Measurements from ENCODE around the gene RNF8. TPM values are rescaled to one million over a fixed set of nuclear protein-coding genes. Genes with fewer than 3 reads are reported as not detected.

Gene RNF8
- total and polyA plus RNA-seq, 9 of the 15 experiments (the other 6 are each of a cell fraction or from before 2014, with no cell fraction given) = 10.6 to 47.0 (median 37.5) TPM

GRCh38 chr6:37426945-37427510 is 73.2 kb downstream of the RNF8 start (continued):
- TF ChIP-seq ZNF740 (CRISPR knock-in tag; IDR thresholded peaks at IDR 0.05) = no peak
- peak in 1 of 2 experiments; percentile 79; a peak in 2 of 4 replicates for TF ChIP-seq ZNF740 (tag; IDR thresholded peaks at IDR 0.05)
- no peak for TF ChIP-seq ZNF239 (CRISPR knock-in tag; IDR thresholded peaks at IDR 0.05)
- no peak for TF ChIP-seq UBTF (IDR thresholded peaks at IDR 0.05; ENCODE audit: borderline replicate concordance in 1 of 2, low read depth in 2 of 2, low read length in 2 of 2)
- 0 out of 2 replicates have a peak, but pooled peaks have one; percentile 73 for TF ChIP-seq ZNF830 (CRISPR knock-in tag; IDR thresholded peaks at IDR 0.05)
- 0 out of 2 replicates have a peak, but pooled peaks have one; percentile 10 for TF ChIP-seq PHF8 (IDR thresholded peaks at IDR 0.05; ENCODE audit: borderline replicate concordance, low read length)
- no peak for TF ChIP-seq FUS (optimal IDR thresholded peaks at IDR 0.05; ENCODE audit: low read depth, low read length)
- TF ChIP-seq SIN3A (IDR thresholded peaks at IDR 0.05; ENCODE audit: borderline replicate concordance in 2 of 2, control insufficient read depth in 1 of 2, low read depth in 2 of 2, low read length in 2 of 2) = 0 out of 4 replicates have a peak, but pooled peaks of 1 of the 2 experiments have one; percentile 60
- TF ChIP-seq AFF1 (IDR thresholded peaks at IDR 0.05; ENCODE audit: low read depth in 1 of 2, partially characterized antibody in 2 of 2) = peak in 1 of 2 experiments; percentile 56
- no peak; the same call in 1 of the 2 replicates for TF ChIP-seq EHMT2 (IDR thresholded peaks at IDR 0.05)
- no peak for TF ChIP-seq NFATC3 (IDR thresholded peaks at IDR 0.05)
- no peak for TF ChIP-seq ZNF699 (CRISPR knock-in tag; IDR thresholded peaks at IDR 0.05; ENCODE audit: insufficient replicate concordance)
- TF ChIP-seq ZNF717 (CRISPR knock-in tag; IDR thresholded peaks at IDR 0.05) = 0 out of 2 replicates have a peak, but pooled peaks have one; percentile 50
- 0 out of 2 replicates have a peak, but pooled peaks have one; percentile 29 for TF ChIP-seq TFAP4 (CRISPR knock-in tag; IDR thresholded peaks at IDR 0.05; ENCODE audit: borderline replicate concordance)
- TF ChIP-seq MCM3 (IDR thresholded peaks at IDR 0.05) = no peak
